GM18951 (cell line): Measurements from ENCODE around the gene QRSL1.

Experiments used
- POLR2A ChIP-seq: IDR thresholded peaks from 4 replicates; pipeline ENCODE4 v1.6.1; 2011; ENCODE audit warnings: mild to moderate bottlenecking; ENCODE audit not compliant: insufficient read length, insufficient read depth; ENCODE audit errors: extremely low read depth
- in situ Hi-C: fragments of 300-500 bp; cut with MboI; formaldehyde crosslinking; loops from one replicate; pipeline ENCODE4 v1.12.0; 2022; ENCODE audit warnings: low sequenced_read_pairs, mixed read lengths, inconsistent platforms; ENCODE audit not compliant: unreplicated experiment

QRSL1 gene

GRCh38 chr6:106629103-106629858 is at the start of gene QRSL1, which contains the start of gene RTN4IP1:
TSS of gene QRSL1 (plus strand) at chr6:106629578. CDS start at chr6:106629682, 104 bp downstream.
TSS of gene RTN4IP1 (minus strand) at chr6:106629498. CDS start at chr6:106629021, 477 bp downstream.
- peak; percentile 68 for TF ChIP-seq POLR2A
- in situ Hi-C loops, result no loop called here

- in situ Hi-C loops, result loop anchor here (25.0 kb wide), 1 partner anchor 406 kb away; no protein-coding TSS in a partner anchor
- no peak for TF ChIP-seq POLR2A
These were observed 47.9 kb upstream of the QRSL1 start for GRCh38 chr6:106581468-106581867.

- TF ChIP-seq POLR2A, result no peak
- in situ Hi-C loops, result loop anchor here (25.0 kb wide), 1 partner anchor 400 kb away; no protein-coding TSS in a partner anchor
These were observed 42.5 kb upstream of the QRSL1 start for GRCh38 chr6:106586815-106587415.

GRCh38 chr6:106588937-106589336 is 40.4 kb upstream of the QRSL1 start:
- in situ Hi-C loops, result loop anchor here (25.0 kb wide), 1 partner anchor 398 kb away; no protein-coding TSS in a partner anchor

GRCh38 chr6:106591111-106591825 is 38.1 kb upstream of the QRSL1 start:
- TF ChIP-seq POLR2A, result no peak
- in situ Hi-C loops, result loop anchor here (25.0 kb wide), 1 partner anchor 396 kb away; no protein-coding TSS in a partner anchor

GRCh38 chr6:106599440-106599839 is 29.9 kb upstream of the QRSL1 start:
- in situ Hi-C loops, result loop anchor here (25.0 kb wide), 1 partner anchor 388 kb away; no protein-coding TSS in a partner anchor
- no peak for TF ChIP-seq POLR2A

GRCh38 chr6:106600329-106600728 is 29.0 kb upstream of the QRSL1 start:
- no peak for TF ChIP-seq POLR2A
- in situ Hi-C loops, result no loop called here

- in situ Hi-C loops, result no loop called here
- no peak for TF ChIP-seq POLR2A
These were observed 21.2 kb upstream of the QRSL1 start for GRCh38 chr6:106608080-106608668.

GRCh38 chr6:106609699-106610098 is 19.7 kb upstream of the QRSL1 start:
- in situ Hi-C loops, result no loop called here
- TF ChIP-seq POLR2A, result no peak

GRCh38 chr6:106611030-106611429 is 18.3 kb upstream of the QRSL1 start:
- no peak for TF ChIP-seq POLR2A
- in situ Hi-C loops, result no loop called here

GRCh38 chr6:106612671-106613416 is 16.5 kb upstream of the QRSL1 start:
- in situ Hi-C loops, result no loop called here

GRCh38 chr6:106613590-106613989 is 15.8 kb upstream of the QRSL1 start:
- no peak for TF ChIP-seq POLR2A
- in situ Hi-C loops, result no loop called here

More at GRCh38 chr6:106612671-106613416, 16.5 kb upstream of the QRSL1 start:
- TF ChIP-seq POLR2A, result no peak
